AG04450 (cell line): ENCODE measurements around the gene DHRS12. TPM values are rescaled to one million over a fixed set of nuclear protein-coding genes. Genes with fewer than 3 reads are reported as not detected.

Experiments used
- CTCF ChIA-PET: fragments of 300-600, 350-600 bp; formaldehyde crosslinking; extraction: SDS; loops from one replicate; lab custom pipeline; 2022; ENCODE audit warnings: antibody characterized with exemption, inconsistent platforms; lab: Charles Lee
- POLR2A ChIA-PET: fragments of 350-600 bp; formaldehyde crosslinking; extraction: SDS; loops from one replicate; lab custom pipeline; 2021; ENCODE audit warnings: antibody characterized with exemption, inconsistent platforms; lab: Yijun Ruan, JAX
- DNase-seq: peaks from one replicate; pipeline ENCODE4 v3.0.0-alpha.2; 2011; ENCODE audit warnings: low read depth, low spot score
- H3K27ac ChIP-seq: one replicate; pipeline ENCODE4 v1.5.1; 2012; ENCODE audit warnings: low read depth, low read length, control low read depth
- H3K27me3 ChIP-seq: one replicate; pipeline ENCODE4 v1.6.0; 2012; ENCODE audit warnings: low read length; ENCODE audit not compliant: control insufficient read depth, insufficient read depth
- H3K4me3 ChIP-seq: 2 replicates; pipeline ENCODE4 v1.5.1; 2011; ENCODE audit warnings: mild to moderate bottlenecking, low read depth, low read length, control low read depth
- H3K9me3 ChIP-seq: 2 replicates; pipeline ENCODE4 v1.5.1; 2012; ENCODE audit warnings: low read length; ENCODE audit not compliant: control insufficient read depth, insufficient read depth
- polyA plus RNA-seq: library from polyadenylated mRNA; depleted of rRNA; stranded (reverse); fragments of >200 nt; gene quantifications from 2 replicates; pipeline ENCODE4 v1.2.3, GENCODE V29; 2011
- TF ChIP-seq, protein P1 (sequence below): IDR thresholded peaks from 2 replicates; pipeline ENCODE4 v1.5.1; 2011; ENCODE audit warnings: low read depth, low read length, control low read depth, inconsistent platforms

DHRS12 gene
- polyA plus RNA-seq, 1 experiment, result 3.7 TPM

DNA sequence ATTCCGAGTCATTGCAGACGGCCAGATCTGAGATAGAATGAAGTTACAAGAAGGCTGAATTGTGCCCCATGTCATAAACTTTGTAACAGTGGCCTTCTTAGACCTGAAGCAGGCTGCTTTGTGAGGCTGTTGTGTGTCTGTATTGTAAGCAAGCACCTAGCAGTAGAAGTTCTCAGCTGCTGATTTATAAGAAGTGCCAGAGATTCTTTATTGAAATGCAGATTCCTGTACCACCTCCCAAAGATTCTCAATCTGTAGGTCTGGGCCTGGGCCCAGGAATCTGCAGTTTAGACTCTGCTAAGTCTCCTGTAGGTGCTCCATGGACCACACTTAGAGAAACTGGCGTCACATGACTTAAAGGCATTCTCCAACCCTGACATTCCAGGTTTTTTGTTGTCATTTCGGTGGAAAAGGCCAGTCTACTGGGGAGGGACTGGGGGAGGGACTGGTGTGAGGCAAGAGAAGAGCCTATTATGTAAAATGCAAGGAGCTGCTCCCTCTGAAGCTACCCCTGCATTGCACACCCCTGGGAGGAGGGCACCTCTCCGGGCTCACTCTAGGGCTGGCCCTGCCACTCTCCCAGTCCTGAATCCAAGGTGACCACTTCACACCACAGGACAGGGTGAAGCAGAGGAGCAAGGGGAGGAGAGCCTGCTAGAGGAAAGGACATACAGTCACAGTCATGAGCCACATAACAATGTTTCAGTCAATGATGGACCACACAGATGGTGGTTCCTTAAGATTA lies 41.8 kb upstream of the DHRS12 start:
- TF ChIP-seq, protein P1, sequence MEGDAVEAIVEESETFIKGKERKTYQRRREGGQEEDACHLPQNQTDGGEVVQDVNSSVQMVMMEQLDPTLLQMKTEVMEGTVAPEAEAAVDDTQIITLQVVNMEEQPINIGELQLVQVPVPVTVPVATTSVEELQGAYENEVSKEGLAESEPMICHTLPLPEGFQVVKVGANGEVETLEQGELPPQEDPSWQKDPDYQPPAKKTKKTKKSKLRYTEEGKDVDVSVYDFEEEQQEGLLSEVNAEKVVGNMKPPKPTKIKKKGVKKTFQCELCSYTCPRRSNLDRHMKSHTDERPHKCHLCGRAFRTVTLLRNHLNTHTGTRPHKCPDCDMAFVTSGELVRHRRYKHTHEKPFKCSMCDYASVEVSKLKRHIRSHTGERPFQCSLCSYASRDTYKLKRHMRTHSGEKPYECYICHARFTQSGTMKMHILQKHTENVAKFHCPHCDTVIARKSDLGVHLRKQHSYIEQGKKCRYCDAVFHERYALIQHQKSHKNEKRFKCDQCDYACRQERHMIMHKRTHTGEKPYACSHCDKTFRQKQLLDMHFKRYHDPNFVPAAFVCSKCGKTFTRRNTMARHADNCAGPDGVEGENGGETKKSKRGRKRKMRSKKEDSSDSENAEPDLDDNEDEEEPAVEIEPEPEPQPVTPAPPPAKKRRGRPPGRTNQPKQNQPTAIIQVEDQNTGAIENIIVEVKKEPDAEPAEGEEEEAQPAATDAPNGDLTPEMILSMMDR, result no peak

DNA sequence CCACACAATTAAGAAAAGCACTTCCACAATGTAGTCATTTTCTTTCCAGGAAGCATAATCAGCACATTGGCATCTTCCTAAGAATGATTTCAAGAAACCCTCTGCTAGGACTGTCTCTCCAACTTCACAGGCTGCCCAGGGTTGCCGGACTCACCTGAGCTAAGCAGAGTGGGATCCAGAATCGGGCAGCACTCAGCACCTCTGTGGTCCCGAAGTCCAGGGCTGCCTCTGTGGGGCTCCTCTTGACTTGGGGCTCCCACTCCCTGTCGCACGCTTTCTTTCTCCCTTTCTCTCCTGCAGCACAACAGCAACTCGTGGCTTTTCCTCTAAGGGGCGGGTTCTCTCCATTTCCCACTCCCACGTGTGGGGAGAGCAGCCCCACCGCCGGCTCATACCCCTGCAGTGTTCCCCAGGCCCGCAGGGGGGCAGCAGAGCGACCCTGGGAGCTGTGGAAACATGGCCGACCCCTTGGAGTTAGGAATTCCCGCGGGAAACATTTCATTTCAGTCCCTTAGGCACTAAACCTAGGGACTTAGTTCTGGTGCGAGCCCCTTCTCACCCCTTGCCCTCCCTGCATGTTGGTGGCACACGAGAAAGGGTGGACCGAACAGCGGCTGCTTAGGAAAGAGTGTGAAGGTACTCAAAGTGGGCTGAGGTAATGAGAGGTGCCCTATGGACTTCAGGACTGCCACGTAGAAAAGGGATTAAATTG lies 41.1 kb upstream of the DHRS12 start, which contains the start of gene TMEM272:
Gene TMEM272, minus strand, starts transcription at position 316 of the 712 bp plus-strand sequence. CDS start 6,647 bp downstream, outside the sequence.
- no peak within 1 kb of the TSS for H3K4me3 ChIP-seq
- H3K27ac ChIP-seq, result no peak within 1 kb of the TSS
- H3K27me3 ChIP-seq, result peaks cover 12% of the 10 kb centered on the region
- POLR2A ChIA-PET, result no interaction called here
- CTCF ChIA-PET, result interaction anchor here (0.6 to 2.0 kb wide), 6 partner anchors 9 to 44 kb away, joined by 3 to 6 read pairs (median 4); no protein-coding TSS in a partner anchor
- peaks cover 2% of the 10 kb centered on the region; the same call in 1 of the 2 replicates for H3K9me3 ChIP-seq
- TF ChIP-seq, protein P1, result peak; percentile 83
- DNase-seq, result no peak

More for the DNA sequence above, 41.8 kb upstream of the DHRS12 start:
- peaks cover 9% of the 10 kb centered on the region for H3K27me3 ChIP-seq
- peaks cover 2% of the 10 kb centered on the region; the same call in 1 of the 2 replicates for H3K9me3 ChIP-seq
- POLR2A ChIA-PET, result no interaction called here
- no peak for DNase-seq
- CTCF ChIA-PET, result interaction anchor here (0.6 to 2.0 kb wide), 6 partner anchors 9 to 45 kb away, joined by 3 to 6 read pairs (median 4); no protein-coding TSS in a partner anchor
- H3K27ac ChIP-seq, result no peak overlapping the region
- no peak overlapping the region for H3K4me3 ChIP-seq

DNA sequence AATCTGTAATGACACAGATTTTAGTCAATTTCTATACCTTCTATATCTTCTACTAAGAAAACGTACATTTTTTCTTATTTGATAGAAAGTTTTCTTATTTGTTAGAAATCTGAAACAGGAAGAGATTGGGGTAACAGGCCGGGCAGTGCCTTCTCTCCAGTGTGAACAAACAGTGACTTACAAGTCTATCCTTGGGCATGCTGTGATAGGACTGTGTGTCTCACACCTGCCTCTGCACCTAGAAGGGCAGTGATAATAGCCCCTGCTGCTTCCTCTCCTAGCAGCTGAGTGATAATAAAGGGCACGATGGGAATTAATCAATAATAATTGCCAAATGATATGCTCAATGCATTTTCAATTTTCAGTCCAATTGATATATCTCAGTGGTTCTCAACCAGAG lies 39.6 kb upstream of the DHRS12 start:
- TF ChIP-seq, protein P1, result no peak
- Histone ChIP-seq H3K9me3 (no peaks in the 10 kb centered on the region), H3K27me3 (peaks cover 16% of the 10 kb centered on the region), H3K4me3 (no peak overlapping the region), H3K27ac (no peak overlapping the region)
- ChIA-PET CTCF (interaction anchor here (1.4 kb wide), 1 partner anchor 28 kb away, joined by 3 read pairs; no protein-coding TSS in a partner anchor), POLR2A (no interaction called here)
- DNase-seq, result no peak

DNA sequence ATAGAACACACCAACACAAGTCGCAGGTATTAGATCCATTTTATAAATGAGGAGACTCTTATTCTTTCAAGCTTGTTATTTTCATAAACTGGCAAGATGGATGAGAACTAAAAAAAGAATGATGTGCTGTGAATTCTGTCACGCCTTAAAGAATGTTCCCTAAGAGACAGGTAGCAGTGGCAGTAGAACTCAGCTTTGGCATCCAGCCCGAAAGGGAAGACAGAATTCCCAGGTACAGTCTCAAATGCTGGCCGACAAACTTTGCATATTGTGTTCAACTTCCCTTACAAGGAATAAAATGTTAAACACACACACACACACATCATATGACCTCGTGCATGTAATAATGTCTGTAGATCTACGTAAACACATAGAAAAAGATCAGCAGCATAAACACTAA lies 37.8 kb upstream of the DHRS12 start:
- POLR2A ChIA-PET, result no interaction called here
- Histone ChIP-seq H3K4me3 (no peak overlapping the region), H3K27me3 (peaks cover 20% of the 10 kb centered on the region), H3K9me3 (no peaks in the 10 kb centered on the region), H3K27ac (no peak overlapping the region)
- CTCF ChIA-PET, result interaction anchor here (1.4 kb wide), 1 partner anchor 26 kb away, joined by 3 read pairs; no protein-coding TSS in a partner anchor
- no peak for DNase-seq
- TF ChIP-seq, protein P1, result no peak

DNA sequence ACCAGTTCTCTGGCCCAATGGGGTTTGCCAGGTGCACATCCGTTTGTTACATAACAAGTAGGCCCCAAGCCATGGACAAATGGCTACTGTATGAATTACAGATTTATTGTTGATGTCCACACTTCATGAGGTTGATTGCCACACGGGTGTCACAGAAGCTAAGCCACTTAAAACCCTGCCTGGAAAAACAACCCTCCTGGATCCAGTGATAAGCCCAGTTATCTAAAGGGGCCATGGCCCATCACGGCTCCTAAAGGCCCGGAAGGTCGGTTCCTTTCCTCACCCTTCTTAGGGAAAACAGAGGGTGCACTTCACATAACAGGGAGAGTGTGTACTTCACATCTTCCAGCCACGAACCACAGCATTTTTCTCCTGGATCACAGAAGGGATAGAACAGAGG lies 37.0 kb upstream of the DHRS12 start:
- H3K27me3 ChIP-seq, result peaks cover 20% of the 10 kb centered on the region
- TF ChIP-seq, protein P1, result no peak
- H3K4me3 ChIP-seq, result no peak overlapping the region
- no peak overlapping the region for H3K27ac ChIP-seq
- ChIA-PET CTCF (no interaction called here), POLR2A (no interaction called here)
- H3K9me3 ChIP-seq, result no peaks in the 10 kb centered on the region
- DNase-seq, result no peak
